Measurements from ENCODE around the gene DOCK4.

DNA sequence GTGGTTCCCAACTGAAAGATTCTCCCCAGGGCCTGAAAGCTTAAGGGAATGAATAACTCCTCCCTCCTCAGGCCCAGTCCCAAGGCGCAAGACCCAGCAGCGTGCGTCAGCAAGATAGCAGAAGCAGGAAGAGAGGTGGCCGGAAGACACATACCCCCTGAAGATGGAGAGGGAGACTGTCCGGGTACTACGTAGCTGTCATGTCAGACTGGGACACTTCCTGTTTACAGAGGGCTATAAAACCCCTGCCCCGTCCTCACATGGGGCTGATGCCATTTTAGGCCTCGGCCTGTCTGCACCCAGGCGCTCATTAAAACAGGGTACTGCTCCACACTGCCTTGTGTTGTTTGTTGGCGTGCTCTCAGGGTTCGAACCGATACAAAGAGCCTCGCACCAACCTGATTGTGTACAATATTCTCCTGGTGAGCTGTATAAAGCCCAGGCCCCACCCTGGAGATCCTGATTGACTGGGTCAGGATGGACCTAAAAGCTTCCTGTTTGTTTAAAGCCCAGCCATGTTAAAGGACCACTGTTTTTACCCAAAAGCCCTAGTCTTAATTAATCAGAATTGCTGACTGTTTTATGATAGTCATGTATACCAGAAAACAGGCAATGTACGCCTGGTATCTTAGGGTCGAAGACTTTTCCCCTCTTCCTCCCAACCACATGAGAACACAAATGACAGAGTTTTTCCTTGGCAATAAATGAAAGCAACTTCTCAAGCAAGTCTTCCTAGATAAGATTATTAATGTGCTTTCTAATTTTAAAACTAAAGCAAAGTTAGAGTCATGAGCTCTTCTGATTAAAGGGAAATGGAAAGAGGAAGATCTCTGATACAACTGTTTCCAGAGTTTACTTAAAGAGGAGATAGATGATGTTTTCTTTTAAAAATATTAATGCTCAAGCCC is 251.5 kb downstream of the DOCK4 start:
- TF ChIP-seq EZH2 (IDR thresholded peaks at IDR 0.05; ENCODE audit: insufficient read depth, poor library complexity, severe bottlenecking) (no peak), EZH2phosphoT487 (IDR thresholded peaks at IDR 0.05; ENCODE audit: insufficient read depth, low read depth) (no peak)
